Measurements from ENCODE around the gene CACNB4. TPM values are rescaled to one million over a fixed set of nuclear protein-coding genes. Genes with fewer than 3 reads are reported as not detected.

CACNB4 gene
- total RNA-seq, 2 donors from 2014 or later = 15.4 to 40.6 TPM

- TF ChIP-seq POLR2AphosphoS5 (IDR thresholded peaks at IDR 0.05) (no peak), POLR2A (IDR thresholded peaks at IDR 0.05) (no peak)
- TF ChIP-seq, protein P1, sequence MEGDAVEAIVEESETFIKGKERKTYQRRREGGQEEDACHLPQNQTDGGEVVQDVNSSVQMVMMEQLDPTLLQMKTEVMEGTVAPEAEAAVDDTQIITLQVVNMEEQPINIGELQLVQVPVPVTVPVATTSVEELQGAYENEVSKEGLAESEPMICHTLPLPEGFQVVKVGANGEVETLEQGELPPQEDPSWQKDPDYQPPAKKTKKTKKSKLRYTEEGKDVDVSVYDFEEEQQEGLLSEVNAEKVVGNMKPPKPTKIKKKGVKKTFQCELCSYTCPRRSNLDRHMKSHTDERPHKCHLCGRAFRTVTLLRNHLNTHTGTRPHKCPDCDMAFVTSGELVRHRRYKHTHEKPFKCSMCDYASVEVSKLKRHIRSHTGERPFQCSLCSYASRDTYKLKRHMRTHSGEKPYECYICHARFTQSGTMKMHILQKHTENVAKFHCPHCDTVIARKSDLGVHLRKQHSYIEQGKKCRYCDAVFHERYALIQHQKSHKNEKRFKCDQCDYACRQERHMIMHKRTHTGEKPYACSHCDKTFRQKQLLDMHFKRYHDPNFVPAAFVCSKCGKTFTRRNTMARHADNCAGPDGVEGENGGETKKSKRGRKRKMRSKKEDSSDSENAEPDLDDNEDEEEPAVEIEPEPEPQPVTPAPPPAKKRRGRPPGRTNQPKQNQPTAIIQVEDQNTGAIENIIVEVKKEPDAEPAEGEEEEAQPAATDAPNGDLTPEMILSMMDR (IDR thresholded peaks at IDR 0.05) = no peak
- Histone ChIP-seq H3K27me3 (replicated peaks; ENCODE audit: insufficient read depth) (no peaks in the 10 kb centered on the region), H3K36me3 (no peaks in the 10 kb centered on the region), H3K9me3 (no peaks in the 10 kb centered on the region), H3K4me1 (replicated peaks) (peaks cover 5% of the 10 kb centered on the region), H3K27ac (no peak overlapping the region), H3K4me3 (no peak overlapping the region)
- 80% methylated on average over 1 of the region's 1 CpG for WGBS
- intact Hi-C loops (cut with DNase I) = no loop called here
- no peak for DNase-seq (ENCODE audit: low spot score)
These were observed 40.2 kb downstream of the CACNB4 start for GRCh38 chr2:152058655-152059054.

DNA sequence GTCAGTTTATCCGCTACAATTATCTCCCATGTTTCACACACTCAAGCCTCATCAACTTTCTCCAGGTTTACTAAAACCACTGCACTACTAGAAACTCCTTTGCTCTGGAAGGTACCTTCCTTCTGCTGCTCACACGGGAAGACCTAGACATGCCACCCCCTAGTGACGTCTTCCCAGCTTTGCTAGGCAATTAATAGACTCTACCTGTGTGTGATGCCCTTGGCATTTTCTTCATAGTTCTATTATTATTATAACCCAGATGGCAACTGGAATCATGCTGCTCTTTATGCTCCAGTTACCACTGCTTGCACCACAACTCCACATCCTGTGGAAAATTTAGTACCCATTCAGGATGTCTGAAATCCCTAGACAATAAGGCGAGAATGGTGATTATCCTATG is 42.4 kb downstream of the CACNB4 start:
- Histone ChIP-seq H3K4me3 (no peak overlapping the region), H3K36me3 (no peaks in the 10 kb centered on the region), H3K9me3 (no peaks in the 10 kb centered on the region), H3K4me1 (replicated peaks) (no peaks in the 10 kb centered on the region), H3K27me3 (replicated peaks; ENCODE audit: insufficient read depth) (no peaks in the 10 kb centered on the region), H3K27ac (no peak overlapping the region)
- 85% methylated on average over 4 of the region's 4 CpGs for WGBS
- intact Hi-C loops (cut with DNase I) = no loop called here
- DNase-seq (ENCODE audit: low spot score) = no peak
- no peak for TF ChIP-seq POLR2A (IDR thresholded peaks at IDR 0.05)
- TF ChIP-seq, protein P1 (IDR thresholded peaks at IDR 0.05) = no peak
- TF ChIP-seq POLR2AphosphoS5 (IDR thresholded peaks at IDR 0.05) = no peak

DNA sequence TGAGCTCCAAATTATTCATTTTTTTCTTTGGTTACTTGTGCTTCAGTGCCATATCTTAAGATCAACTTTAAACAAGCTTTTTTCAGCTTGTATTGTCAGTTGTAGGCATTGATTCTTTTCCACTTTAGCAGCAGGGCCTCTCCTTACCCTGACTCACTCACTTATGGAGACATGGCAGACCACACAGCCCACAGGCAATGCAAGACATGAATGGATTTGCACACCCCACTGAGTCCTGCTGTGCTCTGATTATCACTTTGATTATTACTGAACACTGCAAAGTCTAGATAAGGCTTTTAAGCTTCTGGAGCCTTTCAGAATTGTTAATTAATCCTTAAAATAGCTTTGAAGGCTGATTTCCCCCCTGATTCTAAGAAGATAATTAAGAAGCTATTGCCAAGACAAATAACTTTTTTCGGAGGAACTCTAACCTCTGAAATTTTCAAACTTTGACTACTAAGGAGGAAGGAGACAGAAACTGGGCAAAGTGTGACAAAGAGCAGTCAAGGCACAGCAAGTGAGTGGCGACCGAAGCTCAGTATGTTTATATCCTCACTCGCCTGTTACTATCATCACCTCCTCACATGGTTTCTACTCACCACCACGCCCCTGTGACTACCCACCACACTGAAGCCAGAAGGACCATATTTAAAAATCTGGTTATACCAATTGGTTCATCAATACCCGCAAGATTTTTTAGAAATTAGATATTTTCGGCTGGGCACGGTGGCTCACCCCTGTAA is 43.3 kb downstream of the CACNB4 start:
- no peak for TF ChIP-seq POLR2AphosphoS5 (IDR thresholded peaks at IDR 0.05)
- TF ChIP-seq POLR2A (IDR thresholded peaks at IDR 0.05) = no peak
- TF ChIP-seq, protein P1 (IDR thresholded peaks at IDR 0.05) = no peak
- no peak for DNase-seq (ENCODE audit: low spot score)
- intact Hi-C loops (cut with DNase I) = no loop called here
- no peak overlapping the region for H3K4me3 ChIP-seq
- H3K4me1 ChIP-seq (replicated peaks) = no peaks in the 10 kb centered on the region
- H3K9me3 ChIP-seq = no peaks in the 10 kb centered on the region
- no peaks in the 10 kb centered on the region for H3K36me3 ChIP-seq
- no peak overlapping the region for H3K27ac ChIP-seq
- no peaks in the 10 kb centered on the region for H3K27me3 ChIP-seq (replicated peaks; ENCODE audit: insufficient read depth)
- 93% methylated on average over 8 of the region's 8 CpGs for WGBS

- intact Hi-C loops (cut with DNase I) = no loop called here
- DNase-seq (ENCODE audit: low spot score) = no peak
- Histone ChIP-seq H3K36me3 (no peaks in the 10 kb centered on the region), H3K27me3 (replicated peaks; ENCODE audit: insufficient read depth) (no peaks in the 10 kb centered on the region), H3K4me3 (no peak overlapping the region), H3K9me3 (no peaks in the 10 kb centered on the region), H3K27ac (no peak overlapping the region), H3K4me1 (replicated peaks) (no peaks in the 10 kb centered on the region)
- WGBS = 21% methylated on average over 2 of the region's 2 CpGs
- no peak for TF ChIP-seq POLR2AphosphoS5 (IDR thresholded peaks at IDR 0.05)
- no peak for TF ChIP-seq POLR2A (IDR thresholded peaks at IDR 0.05)
- TF ChIP-seq, protein P1 (IDR thresholded peaks at IDR 0.05) = no peak
These were observed 44.3 kb downstream of the CACNB4 start for GRCh38 chr2:152054593-152054992.

DNA sequence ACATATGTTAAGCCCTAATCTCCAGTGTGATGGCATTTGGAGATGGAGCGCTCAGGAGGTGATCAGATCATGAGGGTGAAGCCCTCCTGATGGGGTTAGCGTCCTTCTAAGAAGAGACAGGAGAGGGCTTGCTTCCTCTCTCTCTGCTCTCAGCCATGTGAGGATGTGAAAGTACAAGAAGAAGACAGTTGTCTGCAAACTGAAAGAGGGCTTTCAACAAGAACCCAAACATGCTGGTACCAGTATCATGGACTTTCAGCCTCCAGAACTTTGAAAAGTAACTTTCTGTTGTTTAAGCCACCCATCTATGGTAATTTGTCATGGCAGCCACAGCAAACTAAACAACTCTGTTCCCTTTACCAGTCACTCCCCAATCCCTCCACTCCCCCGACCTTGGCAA is 47.4 kb downstream of the CACNB4 start:
- Histone ChIP-seq H3K4me1 (replicated peaks) (no peaks in the 10 kb centered on the region), H3K9me3 (no peaks in the 10 kb centered on the region), H3K27me3 (replicated peaks; ENCODE audit: insufficient read depth) (no peaks in the 10 kb centered on the region), H3K36me3 (no peaks in the 10 kb centered on the region), H3K27ac (no peak overlapping the region), H3K4me3 (no peak overlapping the region)
- intact Hi-C loops (cut with DNase I) = no loop called here
- WGBS = 94% methylated on average over 3 of the region's 3 CpGs
- no peak for DNase-seq (ENCODE audit: low spot score)
- TF ChIP-seq POLR2A (IDR thresholded peaks at IDR 0.05) (no peak), POLR2AphosphoS5 (IDR thresholded peaks at IDR 0.05) (no peak)
- TF ChIP-seq, protein P1 (IDR thresholded peaks at IDR 0.05) = no peak

All from prostate gland (tissue), 2 donors.